Neural progenitor cell (in vitro differentiated cells): Measurements from ENCODE around the gene WWC1.

Experiments
- EZH2 ChIP-seq: fragments of 200-600 bp; sonication (generic); IDR thresholded peaks from 2 replicates; pipeline ENCODE4 v1.6.1; 2017; ENCODE audit warnings: antibody characterized with exemption, mild to moderate bottlenecking, moderate library complexity
- EZH2phosphoT487 ChIP-seq: fragments of 200-600 bp; sonication (generic); IDR thresholded peaks from 2 replicates; pipeline ENCODE4 v1.6.1; 2017; ENCODE audit warnings: antibody characterized with exemption

DNA sequence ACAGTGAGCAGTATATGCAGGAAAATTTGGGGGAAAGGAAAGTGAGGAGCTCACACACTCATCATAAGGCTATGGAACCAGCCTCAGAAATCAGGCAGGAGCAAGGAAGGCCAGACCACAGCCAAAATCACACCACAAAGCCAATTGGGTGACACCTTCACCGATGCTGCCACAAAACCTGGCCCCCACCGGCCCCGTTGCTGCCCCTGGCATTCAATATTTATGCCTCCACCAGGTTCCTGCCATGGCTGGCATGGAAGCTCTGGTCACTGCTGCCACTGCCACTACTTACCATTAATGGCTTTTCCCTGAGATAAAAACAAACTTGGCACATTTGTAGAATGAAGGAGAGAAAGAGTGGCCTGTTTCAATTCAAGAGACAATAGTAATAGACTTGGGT, 166.1 kb downstream of the WWC1 start:
- TF ChIP-seq EZH2phosphoT487 (no peak), EZH2 (no peak)
